ENCODE results near the gene APLF.

The APLF gene

GRCh38 chr2:68556381-68556780, 89.0 kb downstream of the APLF start:
- DNase-seq (ENCODE audit: low spot score), result no peak
- in situ Hi-C loops (cut with MboI; ENCODE audit: low pct_unique_long_range_greater_than_20kb, low sequenced_read_pairs, unreplicated experiment), result no loop called here
- no peak for TF ChIP-seq CTCF (IDR thresholded peaks at IDR 0.05; ENCODE audit: extremely low read depth, insufficient read depth, missing control alignments)

DNA sequence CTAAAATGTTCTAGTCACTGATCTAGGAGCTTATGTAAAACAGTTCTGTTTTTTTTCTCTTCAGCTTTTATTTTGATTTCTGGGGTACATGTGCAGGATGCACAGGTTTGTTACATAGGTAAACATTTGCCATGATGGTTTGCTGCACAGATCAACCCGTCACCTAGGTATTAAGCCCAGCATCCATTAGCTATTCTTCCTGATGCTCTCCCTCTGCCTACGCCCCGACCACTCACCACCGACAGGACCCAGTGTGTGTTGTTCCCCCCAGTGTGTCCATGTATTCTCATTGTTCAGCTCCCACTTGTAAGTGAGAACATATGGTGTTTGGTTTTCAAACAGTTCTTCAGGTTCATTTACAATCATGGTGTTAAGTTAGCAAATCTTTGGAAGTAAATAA, 91.2 kb downstream of the APLF start:
- TF ChIP-seq CTCF (IDR thresholded peaks at IDR 0.05; ENCODE audit: extremely low read depth, insufficient read depth, missing control alignments), result no peak
- no peak for DNase-seq (ENCODE audit: low spot score)
- in situ Hi-C loops (cut with MboI; ENCODE audit: low pct_unique_long_range_greater_than_20kb, low sequenced_read_pairs, unreplicated experiment), result no loop called here

- in situ Hi-C loops (cut with MboI; ENCODE audit: low pct_unique_long_range_greater_than_20kb, low sequenced_read_pairs, unreplicated experiment), result no loop called here
Observed at GRCh38 chr2:68559692-68560091, 92.3 kb downstream of the APLF start.

DNA sequence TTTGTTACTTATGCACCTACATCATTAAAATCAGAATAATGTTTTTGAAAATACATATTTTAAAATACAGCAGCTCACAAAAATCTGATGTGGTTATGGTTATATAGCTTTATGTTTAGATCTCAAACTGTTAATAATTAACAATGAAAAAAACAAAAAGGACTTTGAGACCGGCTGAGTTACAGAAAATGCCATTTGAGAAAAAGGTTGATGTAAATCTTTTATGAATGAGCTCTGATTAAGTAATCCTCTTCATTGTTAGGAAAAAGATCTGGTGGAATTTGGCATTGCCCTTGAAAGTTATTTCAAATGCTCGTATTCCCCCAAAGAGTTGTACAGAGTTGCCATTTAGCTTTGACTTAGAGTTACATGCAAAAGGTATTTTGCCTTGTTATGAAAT, 93.2 kb downstream of the APLF start:
- no peak for TF ChIP-seq CTCF (IDR thresholded peaks at IDR 0.05; ENCODE audit: extremely low read depth, insufficient read depth, missing control alignments)
- in situ Hi-C loops (cut with MboI; ENCODE audit: low pct_unique_long_range_greater_than_20kb, low sequenced_read_pairs, unreplicated experiment), result no loop called here
- no peak for DNase-seq (ENCODE audit: low spot score)

More at GRCh38 chr2:68559692-68560091, 92.3 kb downstream of the APLF start:
- TF ChIP-seq CTCF (IDR thresholded peaks at IDR 0.05; ENCODE audit: extremely low read depth, insufficient read depth, missing control alignments), result no peak
- DNase-seq (ENCODE audit: low spot score), result no peak

GRCh38 chr2:68561372-68561771, 94.0 kb downstream of the APLF start:
- no peak for DNase-seq (ENCODE audit: low spot score)
- TF ChIP-seq CTCF (IDR thresholded peaks at IDR 0.05; ENCODE audit: extremely low read depth, insufficient read depth, missing control alignments), result no peak
- in situ Hi-C loops (cut with MboI; ENCODE audit: low pct_unique_long_range_greater_than_20kb, low sequenced_read_pairs, unreplicated experiment), result no loop called here

DNA sequence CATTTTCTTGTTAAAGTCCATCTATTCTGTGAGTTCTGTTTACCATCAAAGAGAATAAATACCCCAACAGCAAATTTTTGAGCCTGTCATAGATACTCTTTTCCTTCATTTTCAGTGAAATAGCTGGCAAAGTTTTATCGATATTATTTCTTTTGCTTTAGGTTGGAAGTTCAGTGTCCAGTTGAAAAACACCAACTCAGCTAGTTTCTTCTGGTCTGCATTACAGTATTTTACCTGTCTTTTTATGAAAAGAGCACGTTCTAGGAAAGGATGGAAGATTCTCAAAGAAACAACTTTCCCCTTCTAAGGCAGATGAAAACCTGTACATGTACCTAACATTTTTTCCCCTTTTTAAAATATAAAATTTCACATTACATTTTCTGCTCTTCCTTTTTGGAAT, 95.5 kb downstream of the APLF start:
- no peak for TF ChIP-seq CTCF (IDR thresholded peaks at IDR 0.05; ENCODE audit: extremely low read depth, insufficient read depth, missing control alignments)
- in situ Hi-C loops (cut with MboI; ENCODE audit: low pct_unique_long_range_greater_than_20kb, low sequenced_read_pairs, unreplicated experiment), result no loop called here

DNA sequence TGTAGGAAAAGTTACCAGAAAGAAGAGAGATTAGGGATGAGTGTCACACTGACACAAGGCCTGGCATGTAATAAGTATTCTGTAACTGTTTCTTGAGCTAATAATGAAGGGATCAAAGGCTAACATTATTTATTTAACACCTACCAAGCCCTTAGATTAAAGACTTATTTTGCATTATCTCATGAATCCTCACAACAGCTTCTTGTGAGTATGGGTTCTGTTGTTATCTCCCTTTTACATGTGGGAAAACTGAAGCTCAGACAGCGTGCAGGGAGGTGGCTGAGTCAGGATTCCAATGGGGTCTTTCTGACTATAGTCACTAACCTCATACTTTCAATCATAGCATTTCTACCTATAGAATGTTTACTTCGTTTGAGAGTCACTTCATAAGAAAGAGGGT, 97.0 kb downstream of the APLF start:
- TF ChIP-seq CTCF (IDR thresholded peaks at IDR 0.05; ENCODE audit: extremely low read depth, insufficient read depth, missing control alignments), result no peak
- in situ Hi-C loops (cut with MboI; ENCODE audit: low pct_unique_long_range_greater_than_20kb, low sequenced_read_pairs, unreplicated experiment), result no loop called here
- DNase-seq (ENCODE audit: low spot score), result no peak

More for the DNA sequence above, 95.5 kb downstream of the APLF start:
- no peak for DNase-seq (ENCODE audit: low spot score)

Measured in GM13977 (cell line).